SU-DHL-6 (cell line): Measurements from ENCODE around the gene SORCS2.

Source experiments
- EZH2phosphoT487 ChIP-seq: fragments of 200-600 bp; sonication (generic), shearing (Covaris generic); conservative IDR thresholded peaks from 2 replicates; pipeline ENCODE4 v1.6.1; 2018; ENCODE audit warnings: mild to moderate bottlenecking, antibody characterized with exemption, low read length, moderate library complexity, mixed read lengths
- TF ChIP-seq, protein P1 (sequence below): fragments of 200-600 bp; sonication (generic); IDR thresholded peaks from one replicate; pipeline ENCODE4 v1.5.1; 2017; ENCODE audit warnings: antibody characterized with exemption, mild to moderate bottlenecking, low read length, moderate library complexity; ENCODE audit not compliant: insufficient read depth, poor library complexity, severe bottlenecking

DNA sequence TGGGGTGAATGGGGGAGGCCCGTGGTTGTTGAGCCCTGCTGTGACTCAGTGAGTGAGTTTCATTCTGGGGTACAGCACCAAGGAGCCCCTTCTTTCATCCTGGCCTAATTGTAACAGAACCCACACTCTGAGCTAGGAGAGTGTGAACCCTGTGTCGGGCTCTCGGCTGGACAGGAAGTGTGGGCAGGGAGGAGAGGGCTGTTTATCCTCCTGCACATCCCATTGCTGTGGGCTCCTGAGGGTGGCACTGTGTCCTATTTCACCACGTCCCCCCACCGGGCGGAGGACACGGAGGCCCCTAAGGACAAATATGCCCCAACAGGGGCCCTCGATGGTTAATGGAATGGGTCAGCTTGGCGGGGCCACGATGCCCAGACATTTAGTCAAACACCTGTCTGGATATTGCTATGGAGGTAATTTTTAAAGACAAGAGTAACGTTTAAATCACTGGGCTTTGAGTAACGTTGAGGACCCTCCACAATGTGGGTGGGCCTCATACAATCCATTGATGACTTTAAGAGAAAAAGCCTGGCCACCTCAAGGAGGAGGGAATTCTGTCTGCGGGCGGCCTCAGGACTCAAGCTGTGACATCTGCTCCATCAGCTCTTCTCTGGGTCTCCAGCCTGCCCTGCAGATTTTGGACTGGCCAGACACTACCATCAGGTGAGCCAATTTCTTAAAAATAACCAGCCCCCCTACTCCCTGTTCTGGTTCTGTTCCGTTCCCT, 46.1 kb upstream of the SORCS2 start:
- TF ChIP-seq, protein P1, sequence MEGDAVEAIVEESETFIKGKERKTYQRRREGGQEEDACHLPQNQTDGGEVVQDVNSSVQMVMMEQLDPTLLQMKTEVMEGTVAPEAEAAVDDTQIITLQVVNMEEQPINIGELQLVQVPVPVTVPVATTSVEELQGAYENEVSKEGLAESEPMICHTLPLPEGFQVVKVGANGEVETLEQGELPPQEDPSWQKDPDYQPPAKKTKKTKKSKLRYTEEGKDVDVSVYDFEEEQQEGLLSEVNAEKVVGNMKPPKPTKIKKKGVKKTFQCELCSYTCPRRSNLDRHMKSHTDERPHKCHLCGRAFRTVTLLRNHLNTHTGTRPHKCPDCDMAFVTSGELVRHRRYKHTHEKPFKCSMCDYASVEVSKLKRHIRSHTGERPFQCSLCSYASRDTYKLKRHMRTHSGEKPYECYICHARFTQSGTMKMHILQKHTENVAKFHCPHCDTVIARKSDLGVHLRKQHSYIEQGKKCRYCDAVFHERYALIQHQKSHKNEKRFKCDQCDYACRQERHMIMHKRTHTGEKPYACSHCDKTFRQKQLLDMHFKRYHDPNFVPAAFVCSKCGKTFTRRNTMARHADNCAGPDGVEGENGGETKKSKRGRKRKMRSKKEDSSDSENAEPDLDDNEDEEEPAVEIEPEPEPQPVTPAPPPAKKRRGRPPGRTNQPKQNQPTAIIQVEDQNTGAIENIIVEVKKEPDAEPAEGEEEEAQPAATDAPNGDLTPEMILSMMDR: no peak
- TF ChIP-seq EZH2phosphoT487: no peak
